ENCODE results near the gene HMGB1.

GRCh38 chr13:30499338-30499737, 33.6 kb upstream of the HMGB1 start:
- TF ChIP-seq, protein P1, sequence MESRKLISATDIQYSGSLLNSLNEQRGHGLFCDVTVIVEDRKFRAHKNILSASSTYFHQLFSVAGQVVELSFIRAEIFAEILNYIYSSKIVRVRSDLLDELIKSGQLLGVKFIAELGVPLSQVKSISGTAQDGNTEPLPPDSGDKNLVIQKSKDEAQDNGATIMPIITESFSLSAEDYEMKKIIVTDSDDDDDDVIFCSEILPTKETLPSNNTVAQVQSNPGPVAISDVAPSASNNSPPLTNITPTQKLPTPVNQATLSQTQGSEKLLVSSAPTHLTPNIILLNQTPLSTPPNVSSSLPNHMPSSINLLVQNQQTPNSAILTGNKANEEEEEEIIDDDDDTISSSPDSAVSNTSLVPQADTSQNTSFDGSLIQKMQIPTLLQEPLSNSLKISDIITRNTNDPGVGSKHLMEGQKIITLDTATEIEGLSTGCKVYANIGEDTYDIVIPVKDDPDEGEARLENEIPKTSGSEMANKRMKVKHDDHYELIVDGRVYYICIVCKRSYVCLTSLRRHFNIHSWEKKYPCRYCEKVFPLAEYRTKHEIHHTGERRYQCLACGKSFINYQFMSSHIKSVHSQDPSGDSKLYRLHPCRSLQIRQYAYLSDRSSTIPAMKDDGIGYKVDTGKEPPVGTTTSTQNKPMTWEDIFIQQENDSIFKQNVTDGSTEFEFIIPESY (IDR thresholded peaks at IDR 0.05), result no peak
- TF ChIP-seq CTCF (IDR thresholded peaks at IDR 0.05; ENCODE audit: low read depth, low read length, missing input control) (no peak), YY1 (IDR thresholded peaks at IDR 0.05) (no peak), TAF1 (conservative IDR thresholded peaks at IDR 0.05) (no peak), RAD21 (IDR thresholded peaks at IDR 0.05) (no peak)

All from liver (tissue), 3 donors.